GM21529 (cell line): Measurements from ENCODE around the gene FCMR.
"Not testable (repeated sequence)": the region's sequence is repeated elsewhere in the genome, so short reads cannot be mapped to it uniquely, and the experiment has no call there.

Experiments used
- ATAC-seq: cut with Tn5 transposase; IDR thresholded peaks from one replicate; pipeline ENCODE4 v1.9.1; 2021; ENCODE audit not compliant: unreplicated experiment

The FCMR gene

GRCh38 chr1:206924592-206925105 is 2.9 kb upstream of the FCMR start:
- ATAC-seq, result peak; percentile 24

GRCh38 chr1:206923961-206924557 is 2.3 kb upstream of the FCMR start:
- not testable (repeated sequence) for ATAC-seq

- peak; percentile 62 for ATAC-seq
Observed at GRCh38 chr1:206923009-206923960, 1.5 kb upstream of the FCMR start.

- ATAC-seq, result no peak
Observed at GRCh38 chr1:206922524-206922923, 783 bp upstream of the FCMR start.

- no peak for ATAC-seq
Observed at GRCh38 chr1:206918076-206918475, 3.7 kb downstream of the FCMR start.

GRCh38 chr1:206916000-206916709 is 5.6 kb downstream of the FCMR start:
- ATAC-seq, result no peak

GRCh38 chr1:206915030-206915735 is 6.6 kb downstream of the FCMR start:
- no peak for ATAC-seq

- no peak for ATAC-seq
Observed at GRCh38 chr1:206913766-206914537, 7.8 kb downstream of the FCMR start.

GRCh38 chr1:206912445-206913095 is 9.2 kb downstream of the FCMR start:
- ATAC-seq, result peak; percentile 48

GRCh38 chr1:206911064-206911663 is 10.6 kb downstream of the FCMR start:
- no peak for ATAC-seq

- no peak for ATAC-seq
Observed at GRCh38 chr1:206909883-206910318, 11.8 kb downstream of the FCMR start.

GRCh38 chr1:206909161-206909882 is 12.4 kb downstream of the FCMR start:
- no peak for ATAC-seq

- ATAC-seq, result no peak
Observed at GRCh38 chr1:206908038-206908437, 13.7 kb downstream of the FCMR start.

- ATAC-seq, result no peak
Observed at GRCh38 chr1:206907304-206907991, 14.3 kb downstream of the FCMR start.

- ATAC-seq, result peak; percentile 60
Observed at GRCh38 chr1:206905295-206906164, 16.2 kb downstream of the FCMR start.

GRCh38 chr1:206904423-206905142 is 17.2 kb downstream of the FCMR start:
- no peak for ATAC-seq
